OCI-LY7 (cell line): ENCODE measurements around the gene PPFIA2. TPM values are rescaled to one million over a fixed set of nuclear protein-coding genes. Genes with fewer than 3 reads are reported as not detected.

Experiments
- BruUV-seq: library from RNA; stranded (reverse); fragments of 400-500 nt; replicated peaks from 2 replicates; lab custom pipeline; 2021; lab: Mats Ljungman, UMichigan
- CTCF ChIA-PET: fragments of 300-600 bp; sonication (Branson Sonifier 250); formaldehyde crosslinking; loops from one replicate; lab custom pipeline; 2022; ENCODE audit warnings: antibody characterized with exemption; ENCODE audit not compliant: unreplicated experiment; lab: Charles Lee
- POLR2A ChIA-PET: fragments of 300-600 bp; sonication (Branson Sonifier 250); formaldehyde crosslinking; loops from one replicate; lab custom pipeline; 2022; ENCODE audit warnings: antibody characterized with exemption; lab: Charles Lee
- DNase-seq: peaks from one replicate; pipeline ENCODE4 v3.0.0-alpha.2; 2015; ENCODE audit warnings: low spot score
- H2AFZ ChIP-seq: fragments of 200-600 bp; sonication (generic), shearing (Covaris generic); 2 replicates; pipeline ENCODE4 v1.6.1; 2014; ENCODE audit warnings: mild to moderate bottlenecking, antibody characterized with exemption, low read length, moderate library complexity
- H3K27ac ChIP-seq: fragments of 200-600 bp; sonication (generic); 2 replicates; pipeline ENCODE4 v1.5.1; 2014; ENCODE audit warnings: mixed run types, low read depth, mild to moderate bottlenecking, moderate library complexity, low read length, inconsistent platforms; ENCODE audit not compliant: poor library complexity, severe bottlenecking
- H3K36me3 ChIP-seq: fragments of 200-600 bp; sonication (generic); 2 replicates; pipeline ENCODE4 v1.6.1; 2014; ENCODE audit warnings: mild to moderate bottlenecking, antibody characterized with exemption, low read length, moderate library complexity, mixed read lengths; ENCODE audit not compliant: insufficient read depth
- H3K4me1 ChIP-seq: fragments of 200-600 bp; sonication (generic); 2 replicates; pipeline ENCODE4 v1.5.1; 2014; ENCODE audit warnings: mild to moderate bottlenecking, low read length; ENCODE audit not compliant: insufficient read depth, poor library complexity, severe bottlenecking
- H3K4me2 ChIP-seq: fragments of 200-600 bp; sonication (generic); 2 replicates; pipeline ENCODE4 v1.6.1; 2014; ENCODE audit warnings: mild to moderate bottlenecking, low read length
- H3K4me3 ChIP-seq: fragments of 200-600 bp; sonication (generic); 2 replicates; pipeline ENCODE4 v1.5.1; 2014; ENCODE audit warnings: mild to moderate bottlenecking, low read depth, low read length; ENCODE audit not compliant: poor library complexity, severe bottlenecking
- H3K79me2 ChIP-seq: fragments of 200-600 bp; sonication (generic); 2 replicates; pipeline ENCODE4 v1.6.1; 2016; ENCODE audit warnings: low read depth, mild to moderate bottlenecking, low read length, moderate library complexity, mixed read lengths; ENCODE audit not compliant: insufficient read depth
- H3K9me2 ChIP-seq: fragments of 200-600 bp; sonication (generic); 2 replicates; pipeline ENCODE4 v1.6.1; 2016; ENCODE audit warnings: mild to moderate bottlenecking, low read length, mixed read lengths; ENCODE audit not compliant: insufficient read depth
- H3K9me3 ChIP-seq: fragments of 200-600 bp; sonication (generic); 2 replicates; pipeline ENCODE4 v1.6.1; 2014; ENCODE audit warnings: mild to moderate bottlenecking, mixed run types, low read length, mixed read lengths
- H4K20me1 ChIP-seq: fragments of 200-600 bp; sonication (generic); 2 replicates; pipeline ENCODE4 v1.6.1; 2014; ENCODE audit warnings: mild to moderate bottlenecking, antibody characterized with exemption, low read length, moderate library complexity, mixed read lengths; ENCODE audit not compliant: insufficient read depth
- EZH2phosphoT487 ChIP-seq: fragments of 200-600 bp; sonication (generic); IDR thresholded peaks from 2 replicates; pipeline ENCODE4 v1.6.1; 2018; ENCODE audit warnings: low read depth, borderline replicate concordance, mild to moderate bottlenecking, mixed run types, antibody characterized with exemption, low read length, moderate library complexity, mixed read lengths
- intact Hi-C: fragments of 100-400 bp; cut with micrococcal nuclease; formaldehyde crosslinking; loops from one replicate; pipeline ENCODE4 v1.10.0; 2022; ENCODE audit not compliant: unreplicated experiment
- total RNA-seq, 2 experiments: library from RNA; depleted of rRNA in 1 of 2; stranded (reverse); fragments of >200 nt in 1 of 2; shearing (Covaris generic) in 1 of 2; gene quantifications; 2 replicates each; pipeline ENCODE4 v1.2.3, GENCODE V29; 2014 to 2022
- TF ChIP-seq, protein P1 (sequence below): fragments of 200-600 bp; sonication (generic); conservative IDR thresholded peaks from 2 replicates; pipeline ENCODE4 v1.5.1; 2014; ENCODE audit warnings: mild to moderate bottlenecking, antibody characterized with exemption, low read length, moderate library complexity, mixed read lengths

PPFIA2 gene
- total RNA-seq, 2 experiments from 2014 or later, result not detected

GRCh38 chr12:81249976-81250375, 509.2 kb downstream of the PPFIA2 start:
- DNase-seq, result no peak
- Histone ChIP-seq H3K27ac (no peak overlapping the region), H3K9me3 (no peaks in the 10 kb centered on the region), H3K36me3 (no peaks in the 10 kb centered on the region), H3K4me3 (no peak overlapping the region), H3K79me2 (no peaks in the 10 kb centered on the region), H2AFZ (no peak overlapping the region), H3K4me1 (no peaks in the 10 kb centered on the region), H3K4me2 (no peak overlapping the region), H3K9me2 (no peaks in the 10 kb centered on the region), H4K20me1 (no peaks in the 10 kb centered on the region)
- BruUV-seq, result no TSS peak
- ChIA-PET CTCF (no interaction called here), POLR2A (no interaction called here)
- intact Hi-C loops, result no loop called here
- TF ChIP-seq, protein P1, sequence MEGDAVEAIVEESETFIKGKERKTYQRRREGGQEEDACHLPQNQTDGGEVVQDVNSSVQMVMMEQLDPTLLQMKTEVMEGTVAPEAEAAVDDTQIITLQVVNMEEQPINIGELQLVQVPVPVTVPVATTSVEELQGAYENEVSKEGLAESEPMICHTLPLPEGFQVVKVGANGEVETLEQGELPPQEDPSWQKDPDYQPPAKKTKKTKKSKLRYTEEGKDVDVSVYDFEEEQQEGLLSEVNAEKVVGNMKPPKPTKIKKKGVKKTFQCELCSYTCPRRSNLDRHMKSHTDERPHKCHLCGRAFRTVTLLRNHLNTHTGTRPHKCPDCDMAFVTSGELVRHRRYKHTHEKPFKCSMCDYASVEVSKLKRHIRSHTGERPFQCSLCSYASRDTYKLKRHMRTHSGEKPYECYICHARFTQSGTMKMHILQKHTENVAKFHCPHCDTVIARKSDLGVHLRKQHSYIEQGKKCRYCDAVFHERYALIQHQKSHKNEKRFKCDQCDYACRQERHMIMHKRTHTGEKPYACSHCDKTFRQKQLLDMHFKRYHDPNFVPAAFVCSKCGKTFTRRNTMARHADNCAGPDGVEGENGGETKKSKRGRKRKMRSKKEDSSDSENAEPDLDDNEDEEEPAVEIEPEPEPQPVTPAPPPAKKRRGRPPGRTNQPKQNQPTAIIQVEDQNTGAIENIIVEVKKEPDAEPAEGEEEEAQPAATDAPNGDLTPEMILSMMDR, result no peak
- no peak for TF ChIP-seq EZH2phosphoT487

GRCh38 chr12:81245907-81246570, 513.1 kb downstream of the PPFIA2 start:
- intact Hi-C loops, result no loop called here

More at GRCh38 chr12:81245907-81246570, 513.1 kb downstream of the PPFIA2 start:
- no TSS peak for BruUV-seq
- Histone ChIP-seq H4K20me1 (no peaks in the 10 kb centered on the region), H3K27ac (no peak overlapping the region), H3K4me3 (no peak overlapping the region), H2AFZ (no peak overlapping the region), H3K79me2 (no peaks in the 10 kb centered on the region), H3K4me1 (no peaks in the 10 kb centered on the region), H3K4me2 (no peak overlapping the region), H3K36me3 (no peaks in the 10 kb centered on the region), H3K9me2 (no peaks in the 10 kb centered on the region), H3K9me3 (no peaks in the 10 kb centered on the region)
- DNase-seq, result no peak
- TF ChIP-seq, protein P1, result no peak
- TF ChIP-seq EZH2phosphoT487, result no peak
- CTCF ChIA-PET, result no interaction called here
- POLR2A ChIA-PET, result interaction anchor here (0.6 to 0.7 kb wide), 2 partner anchors 109 to 686 kb away, joined by 3 to 5 read pairs; no protein-coding TSS in a partner anchor
